Fibroblast of mammary gland (primary cell): ENCODE data around the gene AGPAT2.

Experiments
- DNase-seq: peaks from one replicate; pipeline ENCODE4 v3.0.0-alpha.2; 2010; ENCODE audit warnings: low read depth
- H3K4me3 ChIP-seq: 2 replicates; pipeline ENCODE4 v1.5.1; 2011; ENCODE audit warnings: low read depth, mild to moderate bottlenecking, low read length, moderate library complexity; ENCODE audit not compliant: control insufficient read depth
- CTCF ChIP-seq: conservative IDR thresholded peaks from 2 replicates; pipeline ENCODE4 v1.5.1; 2011; ENCODE audit warnings: low read depth, low read length, inconsistent platforms; ENCODE audit not compliant: control insufficient read depth, insufficient read depth

Gene AGPAT2

GRCh38 chr9:136695955-136696354 is 8.7 kb upstream of the AGPAT2 start:
- TF ChIP-seq CTCF, result no peak
- DNase-seq, result no peak

GRCh38 chr9:136695435-136695895 is 8.2 kb upstream of the AGPAT2 start:
- no peak overlapping the region for H3K4me3 ChIP-seq
- no peak for DNase-seq
- TF ChIP-seq CTCF, result no peak

More at GRCh38 chr9:136695955-136696354, 8.7 kb upstream of the AGPAT2 start:
- no peak overlapping the region for H3K4me3 ChIP-seq

GRCh38 chr9:136694872-136695247 is 7.6 kb upstream of the AGPAT2 start:
- DNase-seq, result no peak
- TF ChIP-seq CTCF, result no peak
- H3K4me3 ChIP-seq, result no peak overlapping the region

GRCh38 chr9:136694163-136694871 is 7.1 kb upstream of the AGPAT2 start:
- no peak overlapping the region for H3K4me3 ChIP-seq
- peak; percentile 30 for DNase-seq
- TF ChIP-seq CTCF, result peak; percentile 70

- DNase-seq, result peak; percentile 51
- TF ChIP-seq CTCF, result no peak
Measured at GRCh38 chr9:136693490-136694162, 6.4 kb upstream of the AGPAT2 start.

GRCh38 chr9:136693135-136693489 is 5.9 kb upstream of the AGPAT2 start:
- no peak for TF ChIP-seq CTCF
- no peak for DNase-seq
- H3K4me3 ChIP-seq, result no peak overlapping the region

More at GRCh38 chr9:136693490-136694162, 6.4 kb upstream of the AGPAT2 start:
- no peak overlapping the region for H3K4me3 ChIP-seq
